HepG2 (cell line): Measurements from ENCODE around the gene CACNA2D1. TPM values are rescaled to one million over a fixed set of nuclear protein-coding genes. Genes with fewer than 3 reads are reported as not detected.

Source experiments
- ATAC-seq: fragments of 200-7000 bp; cut with Tn5 transposase; 3 replicates; pipeline ENCODE4 v1.9.1; 2020; ENCODE audit warnings: mild to moderate bottlenecking, moderate library complexity
- BruUV-seq: library from RNA; stranded (reverse); fragments of 400-500 nt; replicated peaks from 2 replicates; lab custom pipeline; 2021; lab: Mats Ljungman, UMichigan
- CTCF ChIA-PET: fragments of 300-600 bp; formaldehyde crosslinking; extraction: SDS; loops from one replicate; lab custom pipeline; 2021; ENCODE audit warnings: low total read pairs, inconsistent platforms, low intra/inter-chr PET ratio; lab: Yijun Ruan, JAX
- POLR2A ChIA-PET: fragments of 350-600 bp; sonication (Branson Sonifier 250); formaldehyde crosslinking; loops from one replicate; lab custom pipeline; 2020; ENCODE audit warnings: antibody characterized with exemption, inconsistent platforms; lab: Yijun Ruan, JAX
- DNase-seq: peaks from one replicate; pipeline ENCODE4 v3.0.0-alpha.2; 2015; ENCODE audit warnings: low spot score
- FAIRE-seq: peaks from 3 replicates; lab custom pipeline; 2011; peaks lifted over from hg19 to GRCh38; lab: Jason Lieb, UNC
- H2AFZ ChIP-seq: one replicate; pipeline ENCODE4 v1.6.1; 2011; ENCODE audit warnings: low read length, inconsistent platforms
- H3K27ac ChIP-seq: fragments of 300-600 bp; 3 replicates; pipeline ENCODE4 v1.8.0; 2011; ENCODE audit warnings: mixed run types, mild to moderate bottlenecking, mixed read lengths, low read length, inconsistent platforms; ENCODE audit not compliant: insufficient read depth; ENCODE audit errors: extremely low read length
- H3K27me3 ChIP-seq, 2 experiments: fragments of 200-600 bp in 1 of 2; 2 replicates in 1 of 2; 3 replicates in 1 of 2; pipeline versions ENCODE4 v1.6.0 to v1.8.0; 2011; ENCODE audit warnings: low read length in 2 of 2, mild to moderate bottlenecking in 2 of 2, moderate library complexity in 2 of 2, inconsistent platforms in 1 of 2; ENCODE audit not compliant: insufficient read depth in 2 of 2, control insufficient read depth in 1 of 2
- H3K36me3 ChIP-seq, 2 experiments: fragments of 200-600 bp in 1 of 2; replicated peaks in 1 of 2; 2 replicates in 1 of 2; 3 replicates in 1 of 2; pipeline versions ENCODE4 v1.5.1 to v1.8.0; 2011; ENCODE audit warnings: low read length in 2 of 2, inconsistent platforms in 1 of 2; ENCODE audit not compliant: insufficient read depth in 2 of 2, control insufficient read depth in 1 of 2
- H3K4me1 ChIP-seq: 2 replicates; pipeline ENCODE4 v1.5.1; 2012; ENCODE audit warnings: low read length, inconsistent platforms; ENCODE audit not compliant: insufficient read depth
- H3K4me2 ChIP-seq: 2 replicates; pipeline ENCODE4 v1.6.0; 2011; ENCODE audit warnings: low read depth, low read length, inconsistent platforms
- H3K4me3 ChIP-seq, 3 experiments: fragments of 200-600 bp in 1 of 3; sonication (generic), shearing (Covaris generic) in 1 of 3; replicated peaks in 1 of 3; 2 replicates each; pipeline ENCODE4 v1.5.1; 2011 to 2016; ENCODE audit warnings: low read length in 3 of 3, inconsistent platforms in 2 of 3, low read depth in 2 of 3, mild to moderate bottlenecking in 2 of 3, control low read depth in 1 of 3, mixed read lengths in 1 of 3; ENCODE audit not compliant: insufficient read depth in 1 of 3
- H3K79me2 ChIP-seq: one replicate; pipeline ENCODE4 v1.6.1; 2011; ENCODE audit warnings: low read length, inconsistent platforms; ENCODE audit not compliant: insufficient read depth
- H3K9ac ChIP-seq: 2 replicates; pipeline ENCODE4 v1.6.0; 2011; ENCODE audit warnings: mild to moderate bottlenecking, low read depth, low read length, inconsistent platforms; ENCODE audit not compliant: insufficient read depth
- H3K9me3 ChIP-seq: 2 replicates; pipeline ENCODE4 v1.5.1; 2012; ENCODE audit warnings: mild to moderate bottlenecking, low read length
- H4K20me1 ChIP-seq: 2 replicates; pipeline ENCODE4 v1.6.0; 2011; ENCODE audit warnings: inconsistent platforms, mild to moderate bottlenecking, low read length, moderate library complexity; ENCODE audit not compliant: insufficient read depth
- CCDC6 ChIP-seq: sonication (generic); formaldehyde crosslinking; IDR thresholded peaks from 2 replicates; pipeline ENCODE4 v1.8.1; 2022; ENCODE audit warnings: mild to moderate bottlenecking, missing genetic modification reagents, moderate library complexity
- CREB1 ChIP-seq, 2 experiments: fragments of 450-650 bp in 1 of 2; IDR thresholded peaks; 2 replicates each; pipeline ENCODE4 v1.6.1; 2016 to 2017; ENCODE audit warnings: control low read depth in 1 of 2, mild to moderate bottlenecking in 1 of 2, missing compliant biosample characterization in 1 of 2, missing genetic modification characterization in 1 of 2
- DNMT1 ChIP-seq: sonication (generic); formaldehyde crosslinking; IDR thresholded peaks from 2 replicates; pipeline ENCODE4 v1.5.1; 2020; ENCODE audit warnings: mild to moderate bottlenecking, missing genetic modification reagents
- FOXJ3 ChIP-seq: sonication (generic); formaldehyde crosslinking; IDR thresholded peaks from 2 replicates; pipeline ENCODE4 v1.4.0; 2020; ENCODE audit warnings: missing genetic modification reagents, mild to moderate bottlenecking, borderline replicate concordance
- FOXK2 ChIP-seq: fragments of 450-650 bp; IDR thresholded peaks from 2 replicates; pipeline ENCODE4 v1.6.1; 2016
- GATAD2A ChIP-seq: IDR thresholded peaks from 2 replicates; pipeline ENCODE4 v1.6.1; 2016
- GZF1 ChIP-seq: sonication (generic); formaldehyde crosslinking; IDR thresholded peaks from 2 replicates; pipeline ENCODE4 v1.5.1; 2020; ENCODE audit warnings: mild to moderate bottlenecking, missing genetic modification reagents
- HOXA3 ChIP-seq: sonication (generic); formaldehyde crosslinking; IDR thresholded peaks from 2 replicates; pipeline ENCODE4 v1.5.0; 2020; ENCODE audit warnings: missing genetic modification reagents
- JUNB ChIP-seq: sonication (generic); formaldehyde crosslinking; IDR thresholded peaks from 2 replicates; pipeline ENCODE4 v1.8.0; 2022; ENCODE audit warnings: missing genetic modification reagents, mild to moderate bottlenecking, borderline replicate concordance
- NR1H2 ChIP-seq: sonication (generic); formaldehyde crosslinking; IDR thresholded peaks from 2 replicates; pipeline ENCODE4 v1.8.1; 2022; ENCODE audit warnings: low read depth, missing genetic modification reagents, borderline replicate concordance
- RXRB ChIP-seq: IDR thresholded peaks from 2 replicates; pipeline ENCODE4 v1.6.1; 2016; ENCODE audit warnings: borderline replicate concordance, missing genetic modification reagents, missing compliant biosample characterization
- SALL2 ChIP-seq: sonication (generic); formaldehyde crosslinking; IDR thresholded peaks from 2 replicates; pipeline ENCODE4 v1.8.1; 2023; ENCODE audit warnings: mild to moderate bottlenecking, missing genetic modification reagents, inconsistent platforms
- SMYD3 ChIP-seq: sonication (generic); formaldehyde crosslinking; IDR thresholded peaks from 2 replicates; pipeline ENCODE4 v1.8.1; 2023; ENCODE audit warnings: mild to moderate bottlenecking, missing genetic modification reagents
- SOX6 ChIP-seq, 2 experiments: fragments of 450-650 bp in 1 of 2; sonication (generic) in 1 of 2; formaldehyde crosslinking in 1 of 2; IDR thresholded peaks; 2 replicates each; pipeline versions ENCODE4 v1.4.0 to v1.6.1; 2017 to 2020; ENCODE audit warnings: antibody characterized with exemption in 1 of 2, mild to moderate bottlenecking in 1 of 2, missing genetic modification reagents in 1 of 2
- ZNF451 ChIP-seq: sonication (generic); formaldehyde crosslinking; IDR thresholded peaks from 2 replicates; pipeline ENCODE4 v1.5.0; 2020; ENCODE audit warnings: mild to moderate bottlenecking, missing genetic modification reagents
- ZNF839 ChIP-seq: sonication (generic); formaldehyde crosslinking; IDR thresholded peaks from 2 replicates; pipeline ENCODE4 v1.4.0; 2020; ENCODE audit warnings: missing genetic modification reagents, mild to moderate bottlenecking, borderline replicate concordance
- ZNF850 ChIP-seq: sonication (generic); formaldehyde crosslinking; conservative IDR thresholded peaks from 2 replicates; pipeline ENCODE4 v1.9.0; 2021; ENCODE audit warnings: mild to moderate bottlenecking, missing genetic modification reagents
- WGBS: methylation state at CpG from one replicate; pipeline ENCODE4 v1.1.6; 2017; ENCODE audit warnings: low lambda C conversion rate; 5-methylcytosine and 5-hydroxymethylcytosine counted together
- in situ Hi-C: cut with HindIII; loops from 2 replicates; pipeline ENCODE4 v1.10.0; 2017; ENCODE audit warnings: low pct_unique_long_range_greater_than_20kb; ENCODE audit not compliant: extremely low pct_ligation_motif_present
- intact Hi-C: fragments of 100-400 bp; cut with micrococcal nuclease; formaldehyde crosslinking; loops from one replicate; pipeline ENCODE4 v1.10.0; 2022; ENCODE audit not compliant: unreplicated experiment
- polyA plus RNA-seq, 8 experiments: library from polyadenylated mRNA; depleted of rRNA in 3 of 8; stranded (reverse) in 7 of 8; unstranded in 1 of 8; fragments of >200 nt; fragmentation: Illumina TruSeq in 4 of 8; extraction: Trizol in 4 of 8; gene quantifications; 2 replicates each; pipeline versions ENCODE4 v1.2.1 to v1.2.3, GENCODE V29; 2011 to 2016; ENCODE audit warnings: low read depth in 4 of 8, missing spikeins in 1 of 8, mixed read lengths in 1 of 8; ENCODE audit not compliant: insufficient read depth in 1 of 8
- total RNA-seq, 5 experiments: library from RNA; depleted of rRNA; stranded (reverse); fragments of >200 nt; fragmentation: Illumina TruSeq; extraction: Trizol; gene quantifications; 2 replicates each; pipeline ENCODE4 v1.2.3, GENCODE V29; 2016; ENCODE audit warnings: low read depth in 1 of 5
- TF ChIP-seq, protein P1 (sequence below): sonication (generic); formaldehyde crosslinking; IDR thresholded peaks from 2 replicates; pipeline ENCODE4 v1.5.1; 2020; ENCODE audit warnings: missing genetic modification reagents, mild to moderate bottlenecking, borderline replicate concordance
- TF ChIP-seq, protein P2 (sequence below): sonication (generic); formaldehyde crosslinking; IDR thresholded peaks from 2 replicates; pipeline ENCODE4 v1.5.1; 2020; ENCODE audit warnings: mild to moderate bottlenecking, missing genetic modification reagents
- TF ChIP-seq, protein P3 (sequence below): sonication (generic); formaldehyde crosslinking; IDR thresholded peaks from 2 replicates; pipeline ENCODE4 v1.8.0; 2022; ENCODE audit warnings: mild to moderate bottlenecking, missing genetic modification reagents; ENCODE audit not compliant: insufficient replicate concordance

CACNA2D1 gene
- total and polyA plus RNA-seq, 2 of the 13 experiments (the other 11 are each of a cell fraction or from before 2014, with no cell fraction given), result not detected

GRCh38 chr7:82067628-82068264, 375.8 kb downstream of the CACNA2D1 start:
- no peak for ATAC-seq
- no peak overlapping the region for H3K27ac ChIP-seq
- intact Hi-C loops, result no loop called here
- no TSS peak for BruUV-seq
- H3K36me3 ChIP-seq, result no peaks in the 10 kb centered on the region
- H3K79me2 ChIP-seq, result no peaks in the 10 kb centered on the region
- H2AFZ ChIP-seq, result no peak overlapping the region
- H3K4me2 ChIP-seq, result no peak overlapping the region
- no peak overlapping the region for H3K9ac ChIP-seq
- in situ Hi-C loops, result no loop called here
- no peak for FAIRE-seq
- POLR2A ChIA-PET, result no interaction called here
- no peak overlapping the region for H3K4me3 ChIP-seq
- WGBS, result 8% methylated on average over 2 of the region's 2 CpGs
- no peak for DNase-seq
- TF ChIP-seq SMYD3 (CRISPR knock-in tag) (no peak), GATAD2A (CRISPR knock-in tag) (no peak), FOXK2 (no peak), SALL2 (CRISPR knock-in tag) (no peak), ZNF839 (no peak), GZF1 (CRISPR knock-in tag) (no peak), DNMT1 (no peak), CCDC6 (no peak), NR1H2 (CRISPR knock-in tag) (no peak), HOXA3 (no peak), JUNB (CRISPR knock-in tag) (no peak), RXRB (CRISPR knock-in tag) (no peak), ZNF850 (CRISPR knock-in tag) (no peak), SOX6 (IDR thresholded peaks at IDR 0.05) (no peak), SOX6 (CRISPR knock-in tag; IDR thresholded peaks at IDR 0.05) (no peak), CREB1 (IDR thresholded peaks at IDR 0.05) (no peak), CREB1 (CRISPR knock-in tag; IDR thresholded peaks at IDR 0.05) (no peak), ZNF451 (CRISPR knock-in tag) (no peak), FOXJ3 (no peak)
- TF ChIP-seq, protein P1, sequence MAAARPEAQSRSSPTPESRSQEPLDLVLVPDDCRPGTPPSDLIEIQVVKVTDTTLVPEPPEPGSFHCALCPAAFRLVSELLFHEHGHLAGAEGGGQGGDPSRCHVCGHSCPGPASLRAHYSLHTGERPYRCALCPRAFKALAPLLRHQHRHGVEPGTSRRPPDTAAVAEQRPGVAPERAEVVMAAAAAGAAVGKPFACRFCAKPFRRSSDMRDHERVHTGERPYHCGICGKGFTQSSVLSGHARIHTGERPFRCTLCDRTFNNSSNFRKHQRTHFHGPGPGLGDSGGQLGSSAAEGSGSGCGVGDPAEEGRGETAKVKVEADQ (CRISPR knock-in tag), result no peak
- TF ChIP-seq, protein P2, sequence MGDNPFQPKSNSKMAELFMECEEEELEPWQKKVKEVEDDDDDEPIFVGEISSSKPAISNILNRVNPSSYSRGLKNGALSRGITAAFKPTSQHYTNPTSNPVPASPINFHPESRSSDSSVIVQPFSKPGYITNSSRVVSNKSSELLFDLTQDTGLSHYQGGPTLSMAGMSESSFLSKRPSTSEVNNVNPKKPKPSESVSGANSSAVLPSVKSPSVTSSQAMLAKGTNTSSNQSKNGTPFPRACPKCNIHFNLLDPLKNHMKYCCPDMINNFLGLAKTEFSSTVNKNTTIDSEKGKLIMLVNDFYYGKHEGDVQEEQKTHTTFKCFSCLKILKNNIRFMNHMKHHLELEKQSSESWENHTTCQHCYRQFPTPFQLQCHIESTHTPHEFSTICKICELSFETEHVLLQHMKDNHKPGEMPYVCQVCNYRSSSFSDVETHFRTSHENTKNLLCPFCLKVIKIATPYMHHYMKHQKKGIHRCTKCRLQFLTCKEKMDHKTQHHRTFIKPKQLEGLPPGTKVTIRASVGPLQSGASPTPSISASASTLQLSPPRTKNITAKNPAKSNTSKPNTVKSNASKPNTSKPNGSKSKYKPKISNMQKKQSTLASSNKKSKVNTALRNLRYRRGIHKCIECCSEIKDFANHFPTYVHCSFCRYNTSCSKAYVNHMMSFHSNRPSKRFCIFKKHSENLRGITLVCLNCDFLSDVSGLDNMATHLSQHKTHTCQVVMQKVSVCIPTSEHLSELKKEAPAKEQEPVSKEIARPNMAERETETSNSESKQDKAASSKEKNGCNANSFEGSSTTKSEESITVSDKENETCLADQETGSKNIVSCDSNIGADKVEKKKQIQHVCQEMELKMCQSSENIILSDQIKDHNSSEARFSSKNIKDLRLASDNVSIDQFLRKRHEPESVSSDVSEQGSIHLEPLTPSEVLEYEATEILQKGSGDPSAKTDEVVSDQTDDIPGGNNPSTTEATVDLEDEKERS (CRISPR knock-in tag), result no peak
- TF ChIP-seq, protein P3, sequence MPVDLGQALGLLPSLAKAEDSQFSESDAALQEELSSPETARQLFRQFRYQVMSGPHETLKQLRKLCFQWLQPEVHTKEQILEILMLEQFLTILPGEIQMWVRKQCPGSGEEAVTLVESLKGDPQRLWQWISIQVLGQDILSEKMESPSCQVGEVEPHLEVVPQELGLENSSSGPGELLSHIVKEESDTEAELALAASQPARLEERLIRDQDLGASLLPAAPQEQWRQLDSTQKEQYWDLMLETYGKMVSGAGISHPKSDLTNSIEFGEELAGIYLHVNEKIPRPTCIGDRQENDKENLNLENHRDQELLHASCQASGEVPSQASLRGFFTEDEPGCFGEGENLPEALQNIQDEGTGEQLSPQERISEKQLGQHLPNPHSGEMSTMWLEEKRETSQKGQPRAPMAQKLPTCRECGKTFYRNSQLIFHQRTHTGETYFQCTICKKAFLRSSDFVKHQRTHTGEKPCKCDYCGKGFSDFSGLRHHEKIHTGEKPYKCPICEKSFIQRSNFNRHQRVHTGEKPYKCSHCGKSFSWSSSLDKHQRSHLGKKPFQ (CRISPR knock-in tag), result no peak
- H3K4me1 ChIP-seq, result no peaks in the 10 kb centered on the region
- H3K27me3 ChIP-seq, result no peaks in the 10 kb centered on the region
- H4K20me1 ChIP-seq, result no peaks in the 10 kb centered on the region
- CTCF ChIA-PET, result no interaction called here
- no peaks in the 10 kb centered on the region for H3K9me3 ChIP-seq
